K562 (cell line): ENCODE data around the gene HSDL2. TPM values are rescaled to one million over a fixed set of nuclear protein-coding genes. Genes with fewer than 3 reads are reported as not detected.

Source experiments
- ATF3 ChIP-seq, 2 experiments: fragments of 450-650 bp in 1 of 2; sonication (generic) in 1 of 2; formaldehyde crosslinking in 1 of 2; IDR thresholded peaks in 1 of 2; conservative IDR thresholded peaks in 1 of 2; 2 replicates each; pipeline versions ENCODE4 v1.6.1 to v1.8.1; 2016 to 2023; ENCODE audit warnings: mild to moderate bottlenecking in 2 of 2, moderate library complexity in 2 of 2, inconsistent platforms in 1 of 2, missing genetic modification reagents in 1 of 2
- BRD9 ChIP-seq: fragments of 450-650 bp; IDR thresholded peaks from 2 replicates; pipeline ENCODE4 v1.6.1; 2018; ENCODE audit warnings: low read depth; ENCODE audit not compliant: partially characterized antibody
- CEBPB ChIP-seq: fragments of 450-650 bp; IDR thresholded peaks from 2 replicates; pipeline ENCODE4 v1.6.1; 2016; ENCODE audit warnings: missing genetic modification characterization, missing compliant biosample characterization
- CEBPG ChIP-seq, 3 experiments: fragments of 200-800 bp in 1 of 3; sonication (Bioruptor generic) in 1 of 3; sonication (generic) in 1 of 3; formaldehyde crosslinking in 1 of 3; IDR thresholded peaks in 2 of 3; conservative IDR thresholded peaks in 1 of 3; 2 replicates each; pipeline versions ENCODE4 v1.6.1 to v1.8.0; 2016 to 2022; ENCODE audit warnings: missing compliant biosample characterization in 2 of 3, missing genetic modification characterization in 2 of 3, mild to moderate bottlenecking in 1 of 3, missing genetic modification reagents in 1 of 3
- CLOCK ChIP-seq: fragments of 250-450 bp; sonication (Bioruptor Pico); IDR thresholded peaks from 2 replicates; pipeline ENCODE4 v1.4.0; 2020; ENCODE audit warnings: mild to moderate bottlenecking, moderate library complexity, borderline replicate concordance
- DNMT1 ChIP-seq: fragments of 450-650 bp; IDR thresholded peaks from 2 replicates; pipeline ENCODE4 v1.6.1; 2016; ENCODE audit warnings: antibody characterized with exemption, mild to moderate bottlenecking
- E2F5 ChIP-seq: sonication (generic); formaldehyde crosslinking; IDR thresholded peaks from 2 replicates; pipeline ENCODE4 v1.8.0; 2022; ENCODE audit warnings: mild to moderate bottlenecking, missing genetic modification reagents
- FUS ChIP-seq: fragments of 200-400 bp; formaldehyde crosslinking; optimal IDR thresholded peaks from 2 replicates; pipeline ENCODE3; 2017; ENCODE audit warnings: low read depth, low read length
- HMG20A ChIP-seq: fragments of 450-650 bp; formaldehyde crosslinking; conservative IDR thresholded peaks from 2 replicates; pipeline ENCODE4 v1.4.0; 2020; ENCODE audit warnings: mild to moderate bottlenecking, mixed read lengths
- MTA2 ChIP-seq: fragments of 450-650 bp; IDR thresholded peaks from 2 replicates; pipeline ENCODE4 v1.6.1; 2016; ENCODE audit warnings: low read depth
- NCOA4 ChIP-seq: fragments of 450-650 bp; IDR thresholded peaks from 2 replicates; pipeline ENCODE4 v1.6.1; 2018; ENCODE audit warnings: mild to moderate bottlenecking; ENCODE audit not compliant: partially characterized antibody
- PML ChIP-seq: IDR thresholded peaks from 2 replicates; pipeline ENCODE4 v1.6.1; 2012; ENCODE audit warnings: low read length, inconsistent platforms
- POLR2B ChIP-seq: fragments of 450-650 bp; IDR thresholded peaks from 2 replicates; pipeline ENCODE4 v1.6.1; 2018; ENCODE audit warnings: low read depth; ENCODE audit not compliant: partially characterized antibody
- POLR2H ChIP-seq: IDR thresholded peaks from 2 replicates; pipeline ENCODE4 v1.6.1; 2016; ENCODE audit warnings: missing genetic modification characterization, low read depth, mild to moderate bottlenecking, control low read depth, missing compliant biosample characterization, moderate library complexity
- SAFB ChIP-seq: fragments of 200-400 bp; formaldehyde crosslinking; IDR thresholded peaks from 2 replicates; pipeline ENCODE4 v1.6.1; 2017; ENCODE audit warnings: low read depth, low read length, borderline replicate concordance
- SMAD4 ChIP-seq: fragments of 250-450 bp; sonication (Bioruptor Pico); conservative IDR thresholded peaks from 2 replicates; pipeline ENCODE4 v1.8.0; 2021; ENCODE audit warnings: inconsistent platforms, mild to moderate bottlenecking, moderate library complexity
- ZNF134 ChIP-seq: fragments of 250-450 bp; sonication (Bioruptor Pico); conservative IDR thresholded peaks from 2 replicates; pipeline ENCODE4 v1.4.0; 2020
- polyA plus RNA-seq, 8 experiments: library from polyadenylated mRNA; depleted of rRNA in 4 of 8; stranded (reverse) in 5 of 8; unstranded in 3 of 8; fragments of >200 nt; fragmentation: Nextera tagmentation in 2 of 8; fragmentation: Illumina TruSeq in 1 of 8; extraction: Ambion mirVana in 2 of 8; extraction: Trizol in 1 of 8; gene quantifications; 2 replicates each; pipeline versions ENCODE4 v1.2.1 to v1.2.3, GENCODE V29; 2011 to 2014; ENCODE audit warnings: inconsistent platforms in 1 of 8, missing spikeins in 1 of 8
- total RNA-seq, 7 experiments: library from RNA; depleted of rRNA in 6 of 7; stranded (reverse); fragments of >200 nt in 6 of 7; fragmentation: Illumina TruSeq in 2 of 7; extraction: Trizol in 2 of 7; gene quantifications; 2 replicates each; pipeline versions ENCODE4 v1.2.1 to v1.2.3, GENCODE V29; 2011 to 2021; ENCODE audit warnings: low replicate concordance in 1 of 7
- TF ChIP-seq, protein P1 (sequence below): sonication (generic); formaldehyde crosslinking; IDR thresholded peaks from 2 replicates; pipeline ENCODE4 v1.8.1; 2023; ENCODE audit warnings: mild to moderate bottlenecking, missing genetic modification reagents
- TF ChIP-seq, protein P2 (sequence below): sonication (generic); formaldehyde crosslinking; IDR thresholded peaks from 2 replicates; pipeline ENCODE4 v1.8.0; 2022; ENCODE audit warnings: missing genetic modification reagents, mild to moderate bottlenecking, moderate library complexity, borderline replicate concordance

The HSDL2 gene
- total and polyA plus RNA-seq, 9 of the 15 experiments (the other 6 are each of a cell fraction or from before 2014, with no cell fraction given) = 22.8 to 74.1 (median 35.6) TPM

- peak; percentile 47; the same call in 1 of the 2 replicates for TF ChIP-seq ATF3 (IDR thresholded peaks at IDR 0.05)
- TF ChIP-seq ATF3 (CRISPR knock-in tag; conservative IDR thresholded peaks at IDR 0.05) = no peak
- TF ChIP-seq BRD9 = no peak
- TF ChIP-seq DNMT1 = no peak
- no peak for TF ChIP-seq HMG20A
- no peak for TF ChIP-seq PML
- TF ChIP-seq, protein P1, sequence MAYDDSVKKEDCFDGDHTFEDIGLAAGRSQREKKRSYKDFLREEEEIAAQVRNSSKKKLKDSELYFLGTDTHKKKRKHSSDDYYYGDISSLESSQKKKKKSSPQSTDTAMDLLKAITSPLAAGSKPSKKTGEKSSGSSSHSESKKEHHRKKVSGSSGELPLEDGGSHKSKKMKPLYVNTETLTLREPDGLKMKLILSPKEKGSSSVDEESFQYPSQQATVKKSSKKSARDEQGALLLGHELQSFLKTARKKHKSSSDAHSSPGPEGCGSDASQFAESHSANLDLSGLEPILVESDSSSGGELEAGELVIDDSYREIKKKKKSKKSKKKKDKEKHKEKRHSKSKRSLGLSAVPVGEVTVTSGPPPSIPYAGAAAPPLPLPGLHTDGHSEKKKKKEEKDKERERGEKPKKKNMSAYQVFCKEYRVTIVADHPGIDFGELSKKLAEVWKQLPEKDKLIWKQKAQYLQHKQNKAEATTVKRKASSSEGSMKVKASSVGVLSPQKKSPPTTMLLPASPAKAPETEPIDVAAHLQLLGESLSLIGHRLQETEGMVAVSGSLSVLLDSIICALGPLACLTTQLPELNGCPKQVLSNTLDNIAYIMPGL (CRISPR knock-in tag) = no peak
- TF ChIP-seq SMAD4 (CRISPR knock-in tag) = peak; percentile 12; the same call in 1 of the 2 replicates
- no peak for TF ChIP-seq SAFB
- peak; percentile 60; the same call in 1 of the 2 replicates for TF ChIP-seq CEBPG (CRISPR knock-in tag; IDR thresholded peaks at IDR 0.05)
- TF ChIP-seq CEBPG (tag; conservative IDR thresholded peaks at IDR 0.05 in 1 of 2, IDR thresholded peaks at IDR 0.05 in 1 of 2) = 0 out of 4 replicates have a peak, but pooled peaks of 1 of the 2 experiments have one; percentile 13
- no peak for TF ChIP-seq FUS
- 0 out of 2 replicates have a peak, but pooled peaks have one; percentile 19 for TF ChIP-seq CEBPB (tag)
- TF ChIP-seq, protein P2, sequence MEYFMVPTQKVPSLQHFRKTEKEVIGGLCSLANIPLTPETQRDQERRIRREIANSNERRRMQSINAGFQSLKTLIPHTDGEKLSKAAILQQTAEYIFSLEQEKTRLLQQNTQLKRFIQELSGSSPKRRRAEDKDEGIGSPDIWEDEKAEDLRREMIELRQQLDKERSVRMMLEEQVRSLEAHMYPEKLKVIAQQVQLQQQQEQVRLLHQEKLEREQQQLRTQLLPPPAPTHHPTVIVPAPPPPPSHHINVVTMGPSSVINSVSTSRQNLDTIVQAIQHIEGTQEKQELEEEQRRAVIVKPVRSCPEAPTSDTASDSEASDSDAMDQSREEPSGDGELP (CRISPR knock-in tag) = no peak
- no peak for TF ChIP-seq E2F5 (CRISPR knock-in tag)
- no peak for TF ChIP-seq CLOCK (CRISPR knock-in tag)
- no peak for TF ChIP-seq POLR2B
- no peak for TF ChIP-seq POLR2H (tag)
- no peak for TF ChIP-seq NCOA4
- no peak for TF ChIP-seq MTA2
- TF ChIP-seq ZNF134 (CRISPR knock-in tag) = no peak
Measured at GRCh38 chr9:112430006-112430522, 50.2 kb downstream of the HSDL2 start (continued).
